AG04449 (cell line): Measurements from ENCODE around the gene CBFA2T3.

ENCODE experiments used
- CTCF ChIA-PET: fragments of 350-600 bp; formaldehyde crosslinking; extraction: SDS; loops from one replicate; lab custom pipeline; 2021; ENCODE audit warnings: antibody characterized with exemption; lab: Yijun Ruan, JAX
- POLR2A ChIA-PET: fragments of 400-600, 350-600 bp; formaldehyde crosslinking; extraction: SDS; loops from one replicate; lab custom pipeline; 2020; ENCODE audit warnings: antibody characterized with exemption, inconsistent platforms; lab: Yijun Ruan, JAX
- DNase-seq: peaks from one replicate; pipeline ENCODE4 v3.0.0-alpha.2; 2010; ENCODE audit warnings: low read depth, low spot score
- H3K4me3 ChIP-seq: 2 replicates; pipeline ENCODE4 v1.5.1; 2011; ENCODE audit warnings: low read depth, mild to moderate bottlenecking, control low read depth, low read length
- CTCF ChIP-seq: IDR thresholded peaks from one replicate; pipeline ENCODE4 v1.5.1; 2011; ENCODE audit warnings: mild to moderate bottlenecking, moderate library complexity, low read length, control low read depth, inconsistent platforms; ENCODE audit not compliant: insufficient read depth; ENCODE audit errors: missing control alignments

The CBFA2T3 gene

GRCh38 chr16:89007371-89008249 lies 30.6 kb upstream of the CBFA2T3 start:
- no peak for DNase-seq
- TF ChIP-seq CTCF: no peak
- POLR2A ChIA-PET: no interaction called here
- H3K4me3 ChIP-seq: no peak overlapping the region
- CTCF ChIA-PET: no interaction called here

DNA sequence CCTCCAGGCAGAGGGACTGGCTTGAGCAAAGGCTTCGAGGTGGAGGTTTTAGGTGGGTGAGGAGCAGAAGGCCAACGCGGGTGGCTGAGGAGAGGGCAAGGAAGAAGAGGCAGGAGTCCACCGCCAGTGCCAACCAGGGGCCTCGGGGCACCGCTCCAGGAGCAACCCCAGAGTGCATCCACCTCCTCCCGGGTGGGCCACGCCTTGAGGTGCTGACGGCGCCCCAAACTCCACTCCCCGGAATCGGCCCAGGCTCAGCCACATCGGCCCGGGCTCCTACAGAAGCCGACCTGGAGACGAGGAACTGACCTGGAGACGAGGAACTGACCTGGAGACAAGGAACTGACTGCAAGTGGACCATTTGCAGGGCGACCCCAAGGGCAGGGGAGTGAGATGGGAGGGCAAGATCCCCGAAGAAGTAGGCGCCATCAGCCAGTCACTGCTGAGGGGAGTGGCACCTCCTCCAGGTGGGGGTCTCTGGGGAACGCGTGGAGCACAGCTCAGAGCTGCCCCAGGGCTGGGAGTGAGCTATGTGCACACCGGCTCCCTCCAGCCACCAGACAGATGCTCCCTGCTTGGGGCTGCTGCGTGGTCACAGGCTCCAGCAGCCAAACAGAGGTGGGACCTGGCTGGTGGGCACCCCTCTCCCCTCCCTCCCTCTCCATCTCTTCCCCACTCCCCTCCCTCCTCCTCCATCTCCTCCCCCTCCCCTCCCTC lies 29.2 kb upstream of the CBFA2T3 start:
- no peak for TF ChIP-seq CTCF
- ChIA-PET CTCF (no interaction called here), POLR2A (no interaction called here)
- no peak for DNase-seq
- no peak overlapping the region for H3K4me3 ChIP-seq

GRCh38 chr16:89005201-89006035 lies 28.4 kb upstream of the CBFA2T3 start:
- ChIA-PET CTCF (no interaction called here), POLR2A (no interaction called here)
- H3K4me3 ChIP-seq: no peak overlapping the region
- no peak for DNase-seq
- no peak for TF ChIP-seq CTCF

GRCh38 chr16:89004209-89004831 lies 27.3 kb upstream of the CBFA2T3 start:
- TF ChIP-seq CTCF: no peak
- ChIA-PET POLR2A (no interaction called here), CTCF (no interaction called here)
- H3K4me3 ChIP-seq: no peak overlapping the region
- no peak for DNase-seq

- no peak for DNase-seq
- ChIA-PET CTCF (no interaction called here), POLR2A (no interaction called here)
- no peak for TF ChIP-seq CTCF
- no peak overlapping the region for H3K4me3 ChIP-seq
Measured at GRCh38 chr16:89003831-89004208, 26.8 kb upstream of the CBFA2T3 start.
